NCI-H510A (cell line): Measurements from ENCODE around the gene KRT15.

Experiments
- DNase-seq: peaks from one replicate; lab custom pipeline; 2025; lab: John Stamatoyannopoulos, UW

The KRT15 gene

GRCh38 chr17:41518789-41519449 is at the start of gene KRT15:
Gene KRT15 (minus strand): TSS chr17:41518890. CDS start chr17:41518827, 63 bp downstream.
- no peak for DNase-seq

- DNase-seq: no peak
Observed at GRCh38 chr17:41567317-41567716, 48.6 kb upstream of the KRT15 start.

- DNase-seq: no peak
Observed at GRCh38 chr17:41565338-41565737, 46.6 kb upstream of the KRT15 start.

GRCh38 chr17:41563607-41564170 is 45.0 kb upstream of the KRT15 start:
- no peak for DNase-seq

GRCh38 chr17:41561554-41561953 is 42.9 kb upstream of the KRT15 start:
- no peak for DNase-seq

GRCh38 chr17:41559548-41559947 is 40.9 kb upstream of the KRT15 start:
- DNase-seq: no peak

GRCh38 chr17:41556931-41557330 is 38.2 kb upstream of the KRT15 start:
- DNase-seq: no peak

- no peak for DNase-seq
Observed at GRCh38 chr17:41556306-41556705, 37.6 kb upstream of the KRT15 start.

GRCh38 chr17:41555105-41555887 is 36.6 kb upstream of the KRT15 start:
- DNase-seq: no peak

- no peak for DNase-seq
Observed at GRCh38 chr17:41553987-41554680, 35.4 kb upstream of the KRT15 start.

GRCh38 chr17:41553176-41553575 is 34.5 kb upstream of the KRT15 start:
- DNase-seq: no peak

GRCh38 chr17:41552455-41552854 is 33.8 kb upstream of the KRT15 start:
- DNase-seq: no peak

- no peak for DNase-seq
Observed at GRCh38 chr17:41551365-41551764, 32.7 kb upstream of the KRT15 start.

- no peak for DNase-seq
Observed at GRCh38 chr17:41549596-41550039, 30.9 kb upstream of the KRT15 start.

- peak; percentile 38 for DNase-seq
Observed at GRCh38 chr17:41548844-41549595, 30.3 kb upstream of the KRT15 start.

GRCh38 chr17:41547921-41548843 is 29.5 kb upstream of the KRT15 start:
- DNase-seq: no peak

- no peak for DNase-seq
Observed at GRCh38 chr17:41547378-41547841, 28.7 kb upstream of the KRT15 start.

GRCh38 chr17:41546819-41547218 is 28.1 kb upstream of the KRT15 start:
- no peak for DNase-seq

GRCh38 chr17:41545829-41546410 is 27.2 kb upstream of the KRT15 start:
- DNase-seq: no peak

- DNase-seq: no peak
Observed at GRCh38 chr17:41544935-41545334, 26.2 kb upstream of the KRT15 start.
